HG03064 (cell line): Measurements from ENCODE around the gene KCNIP1.

Source experiments
- ATAC-seq: cut with Tn5 transposase; IDR thresholded peaks from one replicate; pipeline ENCODE4 v1.9.1; 2021; ENCODE audit warnings: low read depth; ENCODE audit not compliant: unreplicated experiment

Gene KCNIP1

GRCh38 chr5:170587808-170588207 lies 84.0 kb downstream of the KCNIP1 start:
- ATAC-seq, result no peak

DNA sequence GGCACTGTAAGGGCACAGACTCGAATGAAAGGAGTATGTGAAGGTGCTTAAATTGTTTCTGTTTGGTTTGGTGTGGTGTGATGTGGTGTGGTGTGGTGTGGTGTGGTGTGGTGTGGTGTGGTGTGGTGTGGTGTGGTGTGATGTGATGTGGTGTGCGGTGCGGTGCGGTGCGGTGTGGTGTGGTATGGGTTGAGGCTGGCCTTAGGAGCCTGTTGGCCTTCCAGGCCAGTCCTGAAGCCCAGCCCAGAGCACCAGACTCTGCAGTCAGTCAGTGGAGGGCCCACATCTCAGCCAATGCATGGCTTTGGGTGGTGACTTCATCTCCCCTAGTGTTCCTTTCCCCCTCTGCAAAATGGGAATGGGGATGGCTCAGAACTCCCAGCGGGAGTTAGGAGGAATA lies 85.8 kb downstream of the KCNIP1 start:
- ATAC-seq, result no peak

- no peak for ATAC-seq
Measured at GRCh38 chr5:170590566-170590965, 86.7 kb downstream of the KCNIP1 start.

DNA sequence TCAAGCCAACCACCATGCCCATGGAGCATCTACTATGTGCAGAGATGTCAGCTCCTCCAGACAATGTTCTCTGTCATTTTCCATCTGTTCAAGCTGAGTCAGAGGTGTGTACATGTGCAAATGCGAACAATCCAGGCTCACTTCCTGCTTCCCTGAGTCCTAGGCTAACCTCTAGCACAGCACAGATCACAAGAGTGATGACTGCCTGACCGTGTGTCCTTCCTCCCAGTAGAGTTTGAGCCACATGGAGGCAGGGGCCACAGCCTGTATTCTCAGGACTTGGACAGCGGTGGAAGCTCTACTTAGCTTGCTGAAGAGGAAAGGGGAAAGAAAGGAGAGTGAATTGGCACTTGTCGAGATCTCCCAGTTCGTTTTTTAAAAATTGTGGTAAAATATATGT lies 87.2 kb downstream of the KCNIP1 start:
- no peak for ATAC-seq

GRCh38 chr5:170596482-170597044 lies 92.7 kb downstream of the KCNIP1 start:
- ATAC-seq, result no peak

DNA sequence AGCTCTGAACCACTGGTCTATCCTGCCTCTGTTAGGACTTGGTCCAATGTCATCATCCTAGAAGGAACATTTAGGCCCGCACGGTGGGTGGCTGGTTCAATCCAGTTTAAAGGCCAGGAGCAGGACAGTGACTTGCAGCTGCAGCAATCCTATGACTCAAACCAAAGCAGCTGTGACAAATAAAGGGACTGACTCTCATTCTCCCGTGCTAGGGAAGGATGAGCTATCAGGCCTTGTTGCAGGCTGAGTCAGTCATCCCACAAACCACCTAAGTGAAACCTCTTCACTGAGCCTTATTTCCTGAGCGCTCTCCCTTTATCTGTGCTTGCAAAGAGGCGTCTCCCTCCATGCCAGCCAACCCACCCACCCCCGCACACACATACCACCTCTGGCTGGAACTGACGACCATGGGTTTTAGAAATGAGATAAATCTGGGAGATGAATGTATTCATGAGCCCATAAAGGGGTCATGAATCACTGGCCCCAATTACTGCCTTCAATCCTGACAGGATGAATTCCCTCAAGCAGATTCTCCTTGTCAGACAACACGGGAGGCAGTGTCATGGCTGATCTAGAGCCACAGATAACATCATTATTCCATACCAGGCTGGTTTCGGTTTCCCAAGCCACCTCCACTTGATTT lies 93.4 kb downstream of the KCNIP1 start:
- no peak for ATAC-seq

- ATAC-seq, result no peak
Measured at GRCh38 chr5:170597872-170598271, 94.1 kb downstream of the KCNIP1 start.

DNA sequence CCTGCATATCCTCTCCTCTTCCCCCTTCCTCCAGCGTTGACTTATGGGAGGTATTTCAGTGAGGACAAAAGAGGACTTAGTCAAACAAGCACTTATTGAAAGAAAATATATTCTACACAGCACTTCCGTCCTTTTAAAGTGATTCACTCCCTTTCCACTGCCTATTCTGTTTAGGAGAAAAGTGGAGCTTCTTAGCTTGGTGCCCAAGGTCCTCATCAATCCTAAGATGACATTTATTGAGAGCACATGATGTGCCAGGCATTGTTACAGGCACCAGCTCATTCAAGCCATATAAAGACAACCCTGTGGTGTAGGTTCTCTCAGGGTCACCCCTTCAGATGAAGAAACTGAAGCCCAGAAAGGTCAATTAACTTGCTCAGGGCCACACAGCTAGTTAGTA lies 95.9 kb downstream of the KCNIP1 start:
- no peak for ATAC-seq

GRCh38 chr5:170601619-170602018 lies 97.8 kb downstream of the KCNIP1 start:
- no peak for ATAC-seq

DNA sequence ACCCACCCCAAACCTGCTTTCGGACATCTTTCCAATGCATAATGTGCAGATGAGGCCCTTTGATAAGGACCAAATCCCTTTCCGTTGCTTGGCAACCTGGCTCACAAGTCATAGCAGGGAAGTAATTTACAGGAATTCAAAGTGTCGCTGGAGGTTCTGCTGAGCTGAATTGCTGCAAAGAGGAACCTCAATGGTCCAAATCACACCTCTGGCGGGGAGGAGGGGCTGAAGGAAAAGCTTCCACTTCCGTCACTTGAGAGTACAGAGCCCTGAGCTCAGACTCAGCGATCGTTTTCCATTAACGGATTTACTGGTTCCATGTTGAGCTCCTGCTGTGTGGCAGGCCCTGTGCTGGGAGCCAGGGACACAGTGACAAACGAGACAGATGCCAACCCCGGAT lies 99.3 kb downstream of the KCNIP1 start:
- ATAC-seq, result no peak

- no peak for ATAC-seq
Measured at GRCh38 chr5:170603578-170604565, 100.1 kb downstream of the KCNIP1 start.

GRCh38 chr5:170606941-170607340 lies 103.1 kb downstream of the KCNIP1 start:
- no peak for ATAC-seq

DNA sequence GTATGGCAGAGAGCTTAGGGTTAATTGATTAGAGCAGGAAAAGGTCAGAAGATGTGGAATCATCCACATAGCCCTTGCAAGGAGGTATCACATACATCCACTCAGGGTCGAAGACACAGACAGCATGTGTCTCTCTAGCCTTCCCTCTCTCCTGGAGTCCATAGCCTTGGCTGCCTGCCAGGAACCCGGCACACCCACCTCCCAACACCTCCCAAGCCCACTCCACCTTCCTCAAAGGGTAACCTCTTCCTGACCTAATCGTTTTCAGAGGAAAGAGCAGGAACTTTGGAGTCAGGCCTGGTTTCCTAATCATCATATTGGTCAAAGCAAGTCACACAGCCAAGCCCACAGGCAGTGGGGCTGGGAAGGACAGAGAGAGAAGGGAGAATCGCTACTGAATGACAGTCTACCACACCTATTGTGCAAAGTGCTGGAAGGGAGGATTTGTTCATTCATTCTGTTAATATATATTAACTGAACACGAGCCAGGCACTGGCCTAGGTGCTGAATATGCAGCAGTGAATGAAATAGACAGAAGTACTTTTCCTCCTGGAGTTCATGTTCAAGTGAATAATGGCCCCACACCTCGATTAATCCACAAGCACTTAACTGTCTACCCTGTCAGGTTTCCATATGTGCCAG lies 107.8 kb downstream of the KCNIP1 start:
- no peak for ATAC-seq

- no peak for ATAC-seq
Measured at GRCh38 chr5:170612256-170612678, 108.4 kb downstream of the KCNIP1 start.

GRCh38 chr5:170614065-170614490 lies 110.3 kb downstream of the KCNIP1 start:
- ATAC-seq, result no peak

GRCh38 chr5:170614720-170615119 lies 110.9 kb downstream of the KCNIP1 start:
- ATAC-seq, result no peak

GRCh38 chr5:170617533-170618490 lies 114.0 kb downstream of the KCNIP1 start:
- no peak for ATAC-seq

GRCh38 chr5:170619869-170620268 lies 116.0 kb downstream of the KCNIP1 start:
- no peak for ATAC-seq

DNA sequence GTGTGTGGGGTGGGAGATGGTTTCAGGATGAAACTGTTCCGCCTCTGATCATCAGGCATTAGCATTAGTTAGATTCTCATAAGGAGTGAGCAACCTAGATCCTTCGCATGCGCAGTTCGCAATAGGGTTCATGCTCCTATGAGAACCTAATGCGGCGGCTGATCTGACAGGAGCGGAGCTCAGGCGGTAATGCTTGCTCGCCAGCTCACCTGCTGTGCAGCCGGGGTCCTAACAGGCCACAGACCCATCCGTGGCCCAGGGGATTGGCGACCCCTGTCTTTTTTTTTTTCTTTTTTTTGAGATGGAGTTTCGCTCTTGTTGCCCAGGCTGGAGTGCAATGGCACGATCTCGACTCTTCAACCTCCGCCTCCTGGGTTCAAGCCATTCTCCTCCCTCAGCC lies 119.1 kb downstream of the KCNIP1 start:
- ATAC-seq, result no peak
